Thymus (tissue), 11 donors: ENCODE data around the gene SIRT5. TPM values are rescaled to one million over a fixed set of nuclear protein-coding genes. Genes with fewer than 3 reads are reported as not detected.

Experiments used
- DNase-seq, 9 donors: peaks; one replicate each; pipeline ENCODE4 v3.0.0-alpha.2; 2013; ENCODE audit warnings: low spot score in 9 of 9, low read depth in 6 of 9, missing footprints in 1 of 9
- H3K27ac ChIP-seq, 2 donors: one replicate each; pipeline ENCODE4 v1.5.1; 2013; ENCODE audit warnings: control low read depth in 1 of 2, low read depth in 1 of 2, low read length in 1 of 2, mild to moderate bottlenecking in 1 of 2, moderate library complexity in 1 of 2
- H3K27me3 ChIP-seq, 2 donors: one replicate each; pipeline ENCODE4 v1.5.1; 2013; ENCODE audit warnings: low read length in 1 of 2; ENCODE audit not compliant: control insufficient read depth in 2 of 2, insufficient read depth in 1 of 2
- H3K36me3 ChIP-seq, 2 donors: one replicate each; pipeline ENCODE4 v1.5.1; 2013; ENCODE audit warnings: low read length in 1 of 2, mild to moderate bottlenecking in 1 of 2, moderate library complexity in 1 of 2; ENCODE audit not compliant: control insufficient read depth in 2 of 2, insufficient read depth in 2 of 2
- H3K4me1 ChIP-seq, 2 donors: one replicate each; pipeline ENCODE4 v1.5.1; 2013; ENCODE audit warnings: low read length in 2 of 2; ENCODE audit not compliant: control insufficient read depth in 2 of 2, insufficient read depth in 2 of 2
- H3K4me3 ChIP-seq, 2 donors: one replicate each; pipeline ENCODE4 v1.5.1; 2013; ENCODE audit warnings: low read length in 2 of 2, control low read depth in 1 of 2, mild to moderate bottlenecking in 1 of 2
- H3K9me3 ChIP-seq, 2 donors: one replicate each; pipeline ENCODE4 v1.5.1; 2013; ENCODE audit warnings: low read length in 1 of 2, mild to moderate bottlenecking in 1 of 2; ENCODE audit not compliant: control insufficient read depth in 2 of 2, insufficient read depth in 1 of 2
- whole genome bisulfite sequencing: extraction: QIAGEN DNeasy Blood & Tissue Kit; methylation state at CpG from one replicate; pipeline ENCODE4 v1.1.7; 2013; 5-methylcytosine and 5-hydroxymethylcytosine counted together
- polyA plus RNA-seq: library from polyadenylated mRNA; stranded (reverse); fragments of 200-250 nt; gene quantifications from one replicate; pipeline ENCODE4 v1.2.3, GENCODE V29; 2013
- total RNA-seq: library from RNA; stranded (reverse); fragments of 120-200 nt; gene quantifications from one replicate; pipeline ENCODE4 v1.2.4, GENCODE V29; 2013
- donor health status: healthy.

The SIRT5 gene
- total and polyA plus RNA-seq, 2 donors: 12.2 to 13.3 TPM

- 96% methylated on average over 3 of the region's 3 CpGs for WGBS
- Histone ChIP-seq H3K27ac (no peak overlapping the region), H3K36me3 (peaks cover 0 to 13% of the 10 kb centered on the region in 2 donors), H3K9me3 (no peaks in the 10 kb centered on the region), H3K4me3 (no peak overlapping the region), H3K4me1 (peaks cover 12 to 24% of the 10 kb centered on the region in 2 donors), H3K27me3 (no peaks in the 10 kb centered on the region)
- no peak for DNase-seq
Observed at GRCh38 chr6:13613029-13613594, 38.7 kb downstream of the SIRT5 start.

- peaks cover 12 to 24% of the 10 kb centered on the region in 2 donors for H3K4me1 ChIP-seq
- H3K36me3 ChIP-seq: peaks cover 9 to 22% of the 10 kb centered on the region in 2 donors
- WGBS: 7% methylated on average over 38 of the region's 38 CpGs
- peak overlapping the region; percentile 91 to 93 for H3K27ac ChIP-seq
- H3K9me3 ChIP-seq: no peaks in the 10 kb centered on the region
- peak in 3 of 9 donors; percentile 7 to 15 (median 8) for DNase-seq
- H3K4me3 ChIP-seq: peak overlapping the region; percentile 89 to 97
- H3K27me3 ChIP-seq: no peaks in the 10 kb centered on the region
Observed at GRCh38 chr6:13614126-13614925, 39.9 kb downstream of the SIRT5 start.

GRCh38 chr6:13614926-13615791 lies 40.8 kb downstream of the SIRT5 start, which contains the start of gene NOL7:
Gene NOL7 (plus strand): TSS chr6:13615335. CDS start chr6:13615359, 24 bp downstream.
- peaks cover 9 to 31% of the 10 kb centered on the region in 2 donors for H3K36me3 ChIP-seq

DNA sequence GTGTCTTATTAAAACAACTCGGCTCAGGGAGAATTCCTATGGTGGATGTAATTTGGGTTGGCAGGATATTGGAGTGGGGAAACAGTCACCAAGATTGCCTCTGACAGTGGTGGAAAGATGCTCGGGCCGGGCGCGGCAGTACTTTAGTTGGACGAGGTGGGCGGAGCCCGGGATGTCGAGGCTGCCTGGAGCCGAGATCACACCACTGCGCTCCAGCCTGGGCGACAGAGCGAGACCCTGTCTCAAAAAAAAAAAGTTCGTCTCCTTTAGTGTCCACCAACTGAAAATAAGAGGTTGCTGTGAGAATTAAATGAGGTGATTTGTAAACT lies 41.4 kb downstream of the SIRT5 start:
- Histone ChIP-seq H3K4me3 (peak overlapping the region; percentile 89 to 97), H3K27me3 (no peaks in the 10 kb centered on the region), H3K4me1 (peaks cover 12 to 24% of the 10 kb centered on the region in 2 donors), H3K9me3 (no peaks in the 10 kb centered on the region), H3K27ac (peak overlapping the region; percentile 91 to 93), H3K36me3 (peaks cover 10 to 36% of the 10 kb centered on the region in 2 donors)
- DNase-seq: peak in 3 of 9 donors; percentile 22 to 27 (median 27)
- WGBS: under 1% methylated on average over 14 of the region's 14 CpGs

More at GRCh38 chr6:13614926-13615791, 40.8 kb downstream of the SIRT5 start, which contains the start of gene NOL7:
- Histone ChIP-seq H3K27me3 (no peaks in the 10 kb centered on the region), H3K9me3 (no peaks in the 10 kb centered on the region), H3K4me1 (peaks cover 12 to 24% of the 10 kb centered on the region in 2 donors), H3K27ac (peak within 1 kb of the TSS; percentile 91 to 93), H3K4me3 (peak within 1 kb of the TSS; percentile 89 to 97)
- peak; percentile 96 to 100 (median 98) for DNase-seq
- under 1% methylated on average over 85 of the region's 85 CpGs for WGBS

GRCh38 chr6:13617066-13617465 lies 42.7 kb downstream of the SIRT5 start:
- Histone ChIP-seq H3K4me1 (peaks cover 12 to 21% of the 10 kb centered on the region in 2 donors), H3K27me3 (no peaks in the 10 kb centered on the region), H3K9me3 (no peaks in the 10 kb centered on the region), H3K27ac (no peak overlapping the region), H3K4me3 (no peak overlapping the region), H3K36me3 (peaks cover 15 to 48% of the 10 kb centered on the region in 2 donors)
- 91% methylated on average over 2 of the region's 2 CpGs for WGBS
- no peak for DNase-seq

- Histone ChIP-seq H3K4me1 (no peaks in the 10 kb centered on the region), H3K27me3 (no peaks in the 10 kb centered on the region), H3K9me3 (no peaks in the 10 kb centered on the region), H3K4me3 (no peak overlapping the region), H3K36me3 (peaks cover 21 to 86% of the 10 kb centered on the region in 2 donors), H3K27ac (no peak overlapping the region)
- WGBS: 94% methylated on average over 4 of the region's 4 CpGs
- DNase-seq: peak in 6 of 9 donors; percentile 14 to 60 (median 20)
Observed at GRCh38 chr6:13624871-13625288, 50.5 kb downstream of the SIRT5 start.

DNA sequence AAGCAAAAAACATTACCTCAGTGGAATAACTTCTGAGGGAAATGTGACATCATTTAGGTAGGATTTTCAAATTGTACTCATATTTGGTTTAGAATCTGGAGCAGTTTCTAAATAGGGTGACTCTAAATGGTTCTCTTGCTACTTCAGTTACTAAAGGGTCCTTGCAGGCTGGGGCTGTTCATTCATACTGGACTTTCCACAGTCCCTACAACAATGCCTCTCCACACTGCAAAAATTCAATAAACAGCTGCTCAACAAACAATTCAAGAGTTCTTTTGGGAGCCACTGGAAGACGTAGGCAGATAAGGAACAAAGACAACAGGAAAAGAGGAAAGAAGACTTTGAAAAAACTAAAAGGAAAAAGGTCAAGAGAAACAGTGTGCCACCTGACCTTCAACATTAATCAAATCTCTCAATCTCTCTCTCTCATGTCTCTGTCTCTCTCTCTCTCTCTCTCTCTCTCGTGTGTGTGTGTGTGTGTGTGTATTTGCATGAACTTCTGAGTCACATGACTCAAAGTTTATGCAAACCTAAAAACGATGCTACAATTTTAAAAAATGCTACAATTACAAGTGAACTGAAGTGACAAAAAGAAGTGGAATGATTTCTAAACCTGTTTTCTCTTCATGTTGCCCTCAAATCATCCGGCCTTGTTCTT lies 55.2 kb downstream of the SIRT5 start:
- Histone ChIP-seq H3K27me3 (no peaks in the 10 kb centered on the region), H3K4me3 (no peak overlapping the region), H3K36me3 (peaks cover 23 to 80% of the 10 kb centered on the region in 2 donors), H3K27ac (no peak overlapping the region), H3K4me1 (no peaks in the 10 kb centered on the region), H3K9me3 (no peaks in the 10 kb centered on the region)
- WGBS: 89% methylated on average over 4 of the region's 4 CpGs
- no peak for DNase-seq

GRCh38 chr6:13630499-13630898 lies 56.1 kb downstream of the SIRT5 start:
- H3K27ac ChIP-seq: no peak overlapping the region
- peaks cover 18 to 72% of the 10 kb centered on the region in 2 donors for H3K36me3 ChIP-seq
- no peak for DNase-seq
- no peaks in the 10 kb centered on the region for H3K4me1 ChIP-seq
- no peaks in the 10 kb centered on the region for H3K9me3 ChIP-seq
- H3K27me3 ChIP-seq: no peaks in the 10 kb centered on the region
- 94% methylated on average over 1 of the region's 1 CpG for WGBS
- no peak overlapping the region for H3K4me3 ChIP-seq
